Measurements from ENCODE around the gene SAMD9. TPM values are rescaled to one million over a fixed set of nuclear protein-coding genes. Genes with fewer than 3 reads are reported as not detected.
"Not testable (repeated sequence)": the region's sequence is repeated elsewhere in the genome, so short reads cannot be mapped to it uniquely, and the experiment has no call there.

SAMD9 gene
- total RNA-seq, 1 donor from 2014 or later = 15.0 TPM

GRCh38 chr7:93097388-93097787 is 20.4 kb downstream of the SAMD9 start:
- H3K27me3 Mint-ChIP-seq (ENCODE audit: unreplicated experiment) = peaks cover 54% of the 10 kb centered on the region
- no peak for DNase-seq (ENCODE audit: extremely low spot score, unreplicated experiment)
- H3K4me3 Mint-ChIP-seq (ENCODE audit: unreplicated experiment) = no peak overlapping the region
- H3K36me3 Mint-ChIP-seq (ENCODE audit: unreplicated experiment) = peaks cover 18% of the 10 kb centered on the region
- TF ChIP-seq CTCF (IDR thresholded peaks at IDR 0.05) = no peak
- no peak overlapping the region for H3K27ac Mint-ChIP-seq (ENCODE audit: unreplicated experiment)
- H3K4me1 Mint-ChIP-seq (ENCODE audit: unreplicated experiment) = no peaks in the 10 kb centered on the region
- peaks cover 30% of the 10 kb centered on the region for H3K9me3 Mint-ChIP-seq (ENCODE audit: unreplicated experiment)

DNA sequence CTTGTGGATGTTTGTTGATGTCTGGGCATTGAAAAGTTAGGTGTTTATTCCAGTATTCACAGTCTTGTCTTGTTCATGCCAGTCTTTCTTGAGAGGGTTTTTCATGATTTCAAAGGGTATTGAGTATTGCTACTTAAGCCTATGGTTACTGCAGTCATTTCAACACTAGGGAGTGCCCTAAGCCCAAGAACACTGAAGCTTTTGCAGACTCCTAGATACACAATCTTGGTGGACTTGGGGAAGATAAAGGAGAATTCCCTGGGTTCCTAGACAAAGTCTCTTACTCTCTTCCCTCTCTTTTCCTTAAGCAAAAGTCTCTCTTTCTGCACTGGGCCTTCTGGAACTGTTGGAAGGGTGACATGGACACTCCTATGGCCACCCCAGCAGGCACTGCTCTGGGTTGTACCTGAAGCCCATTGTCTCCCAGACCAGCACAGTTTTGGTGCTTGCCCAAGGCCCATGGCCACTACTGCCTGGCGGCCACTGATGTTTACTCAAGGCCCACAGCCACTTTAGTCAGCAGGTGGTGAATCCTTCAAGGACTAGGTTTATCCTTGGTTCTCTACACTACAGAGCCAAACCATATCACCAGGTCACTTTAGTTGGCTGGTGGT is 24.9 kb downstream of the SAMD9 start:
- Mint-ChIP-seq H3K4me3 (ENCODE audit: unreplicated experiment) (no peak overlapping the region), H3K27me3 (ENCODE audit: unreplicated experiment) (peaks cover 85% of the 10 kb centered on the region), H3K27ac (ENCODE audit: unreplicated experiment) (no peak overlapping the region), H3K9me3 (ENCODE audit: unreplicated experiment) (peaks cover 14% of the 10 kb centered on the region), H3K36me3 (ENCODE audit: unreplicated experiment) (no peaks in the 10 kb centered on the region), H3K4me1 (ENCODE audit: unreplicated experiment) (no peaks in the 10 kb centered on the region)
- TF ChIP-seq CTCF (IDR thresholded peaks at IDR 0.05) = peak; percentile 57
- no peak for DNase-seq (ENCODE audit: extremely low spot score, unreplicated experiment)

DNA sequence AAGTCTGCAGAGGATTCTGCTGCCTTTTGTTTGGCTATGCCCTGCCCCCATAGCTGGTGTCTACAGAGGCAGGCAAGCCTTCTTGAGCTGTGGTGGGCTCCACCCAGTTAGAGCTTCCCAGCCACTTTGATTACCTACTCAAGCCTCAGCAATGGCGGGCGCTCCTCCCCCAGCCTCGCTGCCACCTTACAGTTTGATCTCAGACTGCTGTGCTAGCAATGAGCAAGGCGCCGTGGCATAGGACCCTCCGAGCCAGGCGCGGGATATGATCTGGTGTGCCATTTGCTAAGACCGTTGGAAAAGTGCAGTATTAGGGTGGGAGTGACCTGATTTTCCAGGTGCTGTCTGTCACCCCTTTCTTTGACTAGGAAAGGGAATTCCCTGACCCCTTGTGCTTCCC is 44.4 kb downstream of the SAMD9 start:
- not testable (repeated sequence) for H3K36me3 Mint-ChIP-seq (ENCODE audit: unreplicated experiment); H3K27ac Mint-ChIP-seq (ENCODE audit: unreplicated experiment); H3K4me3 Mint-ChIP-seq (ENCODE audit: unreplicated experiment); H3K9me3 Mint-ChIP-seq (ENCODE audit: unreplicated experiment); DNase-seq (ENCODE audit: extremely low spot score, unreplicated experiment); H3K4me1 Mint-ChIP-seq (ENCODE audit: unreplicated experiment)
- H3K27me3 Mint-ChIP-seq (ENCODE audit: unreplicated experiment) = peaks cover 35% of the 10 kb centered on the region

- Mint-ChIP-seq H3K4me1 (ENCODE audit: unreplicated experiment) (no peaks in the 10 kb centered on the region), H3K9me3 (ENCODE audit: unreplicated experiment) (peaks cover 19% of the 10 kb centered on the region), H3K27me3 (ENCODE audit: unreplicated experiment) (peaks cover 51% of the 10 kb centered on the region), H3K27ac (ENCODE audit: unreplicated experiment) (no peak overlapping the region), H3K36me3 (ENCODE audit: unreplicated experiment) (no peaks in the 10 kb centered on the region), H3K4me3 (ENCODE audit: unreplicated experiment) (no peak overlapping the region)
- TF ChIP-seq CTCF (IDR thresholded peaks at IDR 0.05) = no peak
- no peak for DNase-seq (ENCODE audit: extremely low spot score, unreplicated experiment)
Observed at GRCh38 chr7:93062599-93062998, 55.2 kb downstream of the SAMD9 start.

GRCh38 chr7:93060865-93061264 is 56.9 kb downstream of the SAMD9 start:
- TF ChIP-seq CTCF (IDR thresholded peaks at IDR 0.05) = no peak
- Mint-ChIP-seq H3K27me3 (ENCODE audit: unreplicated experiment) (peaks cover 46% of the 10 kb centered on the region), H3K27ac (ENCODE audit: unreplicated experiment) (no peak overlapping the region), H3K4me1 (ENCODE audit: unreplicated experiment) (no peaks in the 10 kb centered on the region), H3K9me3 (ENCODE audit: unreplicated experiment) (peaks cover 7% of the 10 kb centered on the region), H3K36me3 (ENCODE audit: unreplicated experiment) (no peaks in the 10 kb centered on the region), H3K4me3 (ENCODE audit: unreplicated experiment) (no peak overlapping the region)
- DNase-seq (ENCODE audit: extremely low spot score, unreplicated experiment) = no peak

DNA sequence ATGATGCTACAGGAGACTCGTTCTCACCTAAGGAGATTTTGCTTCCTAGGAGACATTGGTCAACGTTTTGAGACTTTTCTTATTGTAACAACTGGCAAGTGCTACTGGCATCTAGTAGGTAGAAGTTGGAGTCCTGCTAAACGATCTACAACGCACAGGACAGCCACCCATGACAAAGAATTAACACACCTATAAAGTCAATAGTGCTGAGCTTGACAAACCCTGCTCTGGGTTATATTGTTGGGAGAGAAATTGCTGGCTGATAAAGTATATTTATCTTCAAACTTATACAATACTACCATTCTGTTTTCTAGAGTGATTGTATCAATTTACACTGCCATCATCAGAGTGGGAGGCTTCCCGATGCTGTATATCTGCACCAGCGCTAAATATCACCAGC is 57.8 kb downstream of the SAMD9 start:
- TF ChIP-seq CTCF (IDR thresholded peaks at IDR 0.05) = no peak
- Mint-ChIP-seq H3K4me1 (ENCODE audit: unreplicated experiment) (no peaks in the 10 kb centered on the region), H3K9me3 (ENCODE audit: unreplicated experiment) (no peaks in the 10 kb centered on the region), H3K27me3 (ENCODE audit: unreplicated experiment) (peaks cover 46% of the 10 kb centered on the region), H3K27ac (ENCODE audit: unreplicated experiment) (no peak overlapping the region), H3K4me3 (ENCODE audit: unreplicated experiment) (no peak overlapping the region), H3K36me3 (ENCODE audit: unreplicated experiment) (no peaks in the 10 kb centered on the region)
- no peak for DNase-seq (ENCODE audit: extremely low spot score, unreplicated experiment)

DNA sequence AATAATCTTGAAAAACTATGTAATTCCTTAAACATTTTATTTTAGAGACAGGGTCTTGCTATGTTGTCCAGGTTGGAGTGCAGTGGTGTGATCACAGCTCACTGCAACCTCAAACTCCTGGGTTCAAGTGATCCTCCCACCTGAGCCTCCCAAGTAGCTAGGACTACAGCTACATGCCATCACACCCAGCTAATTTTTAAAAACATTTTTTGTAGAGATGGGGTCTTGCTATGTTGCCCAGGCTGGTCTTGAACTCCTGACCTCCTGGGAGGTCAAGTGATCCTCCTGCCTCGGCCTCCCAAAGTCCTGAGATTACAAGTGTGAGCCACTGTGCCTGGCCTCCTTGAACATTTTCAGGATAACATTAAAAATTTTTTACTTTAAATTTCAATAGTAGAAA is 61.2 kb downstream of the SAMD9 start:
- H3K4me3 Mint-ChIP-seq (ENCODE audit: unreplicated experiment); H3K27ac Mint-ChIP-seq (ENCODE audit: unreplicated experiment); H3K36me3 Mint-ChIP-seq (ENCODE audit: unreplicated experiment); DNase-seq (ENCODE audit: extremely low spot score, unreplicated experiment); H3K9me3 Mint-ChIP-seq (ENCODE audit: unreplicated experiment); H3K4me1 Mint-ChIP-seq (ENCODE audit: unreplicated experiment): not testable (repeated sequence)
- peaks cover 23% of the 10 kb centered on the region for H3K27me3 Mint-ChIP-seq (ENCODE audit: unreplicated experiment)

All from osteocyte (in vitro differentiated cells).